NCI-H2171 treated with DMSO at 0.1 percent for 48 hours (cell line): ENCODE results near the gene CAMSAP1.

Experiments used
- DNase-seq: peaks from one replicate; lab custom pipeline; 2025; lab: John Stamatoyannopoulos, UW

CAMSAP1 gene

DNA sequence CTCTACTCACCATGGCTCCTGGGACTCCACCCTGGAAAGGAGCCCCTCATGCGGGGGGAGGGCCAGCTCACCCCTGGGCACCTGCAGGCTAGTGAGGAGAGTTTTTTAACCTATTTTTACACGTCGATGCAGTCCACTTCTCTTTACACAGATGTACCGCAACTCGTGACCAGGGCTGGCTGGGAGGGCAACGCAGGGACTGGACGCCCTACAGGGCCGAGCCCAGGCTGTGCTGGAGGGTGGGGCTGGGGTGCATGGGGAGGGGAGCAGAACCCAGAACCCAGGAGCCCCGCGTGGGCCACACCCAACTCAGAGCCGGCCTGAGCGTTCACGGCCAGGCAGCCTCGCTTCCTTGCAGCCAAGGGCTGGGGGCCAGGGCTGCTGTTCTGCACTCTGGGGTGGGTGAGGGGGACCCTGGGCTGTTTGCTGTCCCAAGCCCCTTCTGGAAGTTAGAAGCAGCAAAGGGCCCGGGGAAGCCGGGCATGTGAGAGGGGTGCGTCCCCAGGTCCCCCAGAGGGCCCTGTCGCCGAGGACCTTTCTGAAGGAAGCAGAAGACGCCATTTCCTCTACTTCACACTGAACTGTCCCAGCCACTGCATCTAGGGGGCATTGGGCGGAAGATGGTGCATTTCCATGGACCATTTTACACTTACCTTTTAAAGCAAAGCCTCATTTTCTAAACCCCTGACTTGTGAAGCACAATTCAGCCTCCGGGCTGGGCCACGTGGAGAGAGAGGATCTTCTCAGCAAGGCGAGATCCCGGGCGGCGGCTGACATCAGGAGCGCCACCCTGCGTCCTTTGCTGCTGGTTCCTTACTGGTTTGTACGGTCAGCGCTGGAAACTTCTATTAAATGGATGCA is 114.8 kb downstream of the CAMSAP1 start:
- DNase-seq, result no peak

DNA sequence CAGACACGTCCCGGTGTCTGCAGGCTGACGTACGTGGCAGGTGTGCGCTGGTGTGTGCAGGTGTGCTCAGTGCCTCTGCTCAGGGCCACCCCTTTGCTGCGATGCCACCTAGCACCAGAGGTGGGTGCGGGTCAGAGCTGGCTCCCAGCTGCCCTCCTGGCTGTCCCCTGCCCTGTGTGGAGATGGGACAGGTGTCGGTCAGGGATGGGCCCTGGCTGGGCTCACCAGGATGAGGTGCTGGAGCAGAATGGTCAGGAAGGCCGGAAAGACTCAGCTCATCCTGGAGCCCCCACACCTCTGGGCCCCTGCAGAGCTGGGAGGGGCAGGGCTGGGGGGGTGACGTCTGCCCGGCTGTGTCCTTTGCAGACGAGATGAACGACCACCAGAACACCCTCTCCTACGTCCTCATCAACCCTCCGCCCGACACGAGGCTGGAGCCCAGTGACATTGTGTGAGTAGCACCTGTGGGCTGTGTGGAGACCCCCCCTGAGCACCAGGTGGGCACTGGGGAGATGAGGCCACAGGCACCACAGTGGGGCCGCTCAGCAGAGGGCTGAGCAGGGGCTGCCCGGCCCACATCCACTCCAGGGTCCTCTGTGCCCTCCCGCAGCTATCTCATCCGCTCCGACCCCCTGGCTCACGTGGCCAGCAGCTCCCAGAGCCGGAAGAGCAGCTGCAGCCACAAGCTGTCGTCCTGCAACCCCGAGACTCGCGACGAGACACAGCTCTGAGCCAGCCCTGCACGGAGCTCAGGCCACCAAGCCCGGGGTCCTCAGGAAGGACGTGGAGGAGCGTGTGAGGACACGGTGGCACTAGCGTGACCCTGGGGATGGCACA is 115.7 kb downstream of the CAMSAP1 start:
- DNase-seq, result no peak

DNA sequence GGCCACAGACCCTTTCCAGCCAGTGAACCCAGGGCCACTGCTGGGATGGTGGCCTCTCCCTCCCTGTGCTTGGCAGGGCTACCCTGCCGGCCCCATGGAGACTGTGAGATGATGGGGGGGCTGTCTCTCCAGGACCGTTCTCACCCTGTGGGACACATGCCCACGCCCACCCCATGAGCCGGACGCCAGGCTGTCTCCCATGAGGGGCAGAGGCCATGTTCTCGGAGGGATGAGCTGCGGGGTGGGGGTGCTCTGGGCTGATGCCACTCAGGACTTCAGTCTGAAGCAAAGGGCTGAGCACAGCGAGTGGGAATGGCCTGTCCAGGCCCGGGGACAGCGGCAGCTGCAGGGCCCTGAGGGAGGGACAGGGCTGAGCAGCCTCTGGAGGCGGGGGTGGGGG is 116.5 kb downstream of the CAMSAP1 start:
- DNase-seq, result no peak

DNA sequence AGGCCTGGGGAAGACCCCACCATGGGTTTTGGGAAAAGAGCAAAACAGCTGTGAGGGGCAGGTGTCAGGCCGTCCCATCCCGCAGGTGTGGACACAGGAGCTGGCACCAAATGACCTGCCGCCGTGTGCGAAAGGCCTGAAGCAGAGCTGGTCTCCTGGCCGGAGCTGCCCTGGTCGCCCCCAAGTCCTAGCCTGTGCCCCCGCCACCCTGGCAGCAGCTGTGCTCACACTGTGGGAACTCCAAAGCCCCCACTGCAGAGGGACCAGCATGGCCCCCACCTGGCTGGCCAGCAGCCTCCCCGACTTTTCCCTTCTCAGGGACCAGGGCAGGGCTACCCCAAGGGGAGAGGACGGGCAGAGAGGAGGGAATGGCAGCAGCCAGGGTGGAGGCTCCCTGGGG is 117.0 kb downstream of the CAMSAP1 start:
- no peak for DNase-seq

DNA sequence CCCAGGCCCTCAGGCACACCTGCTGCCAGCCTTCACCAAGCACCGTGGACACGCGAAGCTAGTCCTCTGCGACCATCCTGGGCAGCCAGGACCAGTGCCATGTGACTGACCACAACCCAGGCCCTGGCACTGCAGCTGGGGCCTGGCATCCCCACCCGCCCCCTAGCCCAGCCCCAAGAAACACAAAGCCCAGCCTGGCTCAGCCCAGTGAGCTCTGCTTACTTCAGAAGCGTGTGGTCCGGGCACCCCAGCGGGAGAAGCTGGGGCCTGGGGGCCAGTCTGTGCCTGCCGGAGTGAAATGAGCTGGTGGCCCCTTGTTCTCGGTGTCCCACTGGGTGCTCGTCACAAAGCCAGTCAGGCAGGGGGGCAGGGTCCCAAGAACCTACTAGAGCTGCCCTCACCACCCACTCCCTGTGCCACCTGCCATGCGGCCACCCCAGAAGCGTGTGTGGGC is 117.5 kb downstream of the CAMSAP1 start:
- DNase-seq, result no peak

DNA sequence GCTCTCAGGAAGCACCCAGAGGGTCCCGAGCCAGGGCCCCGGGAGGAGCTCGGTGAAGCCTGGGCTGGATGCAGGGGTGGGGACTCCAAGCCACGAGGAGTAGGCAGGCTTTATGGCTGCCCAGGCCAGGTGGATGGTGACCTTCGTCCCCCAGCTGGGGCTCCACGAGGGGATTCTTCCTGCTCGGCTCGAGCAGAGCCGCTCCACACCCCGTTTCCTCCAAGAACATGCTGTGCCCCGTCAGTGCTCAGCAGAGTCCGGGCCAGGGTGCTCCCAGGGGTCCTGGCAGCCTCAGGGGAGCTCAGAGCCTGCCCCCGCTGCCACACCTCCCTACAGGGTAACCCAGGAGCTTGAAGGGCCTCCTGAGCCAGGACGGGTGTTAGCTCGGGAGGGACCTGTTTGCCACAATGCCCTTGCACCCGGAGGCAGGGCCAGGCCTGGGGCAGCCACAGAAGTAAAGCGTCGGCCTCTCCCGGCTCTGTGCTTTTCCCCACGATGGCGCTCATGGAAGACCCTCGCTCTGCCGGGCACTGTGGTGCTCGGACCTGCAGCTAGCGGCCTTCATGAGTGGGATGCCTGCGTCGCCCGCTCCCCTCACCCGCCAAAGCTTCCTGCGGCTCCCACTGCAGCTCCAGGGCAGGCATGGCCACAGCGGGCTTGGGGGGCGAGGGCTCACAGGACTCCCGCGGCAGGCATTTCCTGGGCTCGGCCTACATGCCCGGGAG is 118.6 kb downstream of the CAMSAP1 start:
- DNase-seq, result no peak

DNA sequence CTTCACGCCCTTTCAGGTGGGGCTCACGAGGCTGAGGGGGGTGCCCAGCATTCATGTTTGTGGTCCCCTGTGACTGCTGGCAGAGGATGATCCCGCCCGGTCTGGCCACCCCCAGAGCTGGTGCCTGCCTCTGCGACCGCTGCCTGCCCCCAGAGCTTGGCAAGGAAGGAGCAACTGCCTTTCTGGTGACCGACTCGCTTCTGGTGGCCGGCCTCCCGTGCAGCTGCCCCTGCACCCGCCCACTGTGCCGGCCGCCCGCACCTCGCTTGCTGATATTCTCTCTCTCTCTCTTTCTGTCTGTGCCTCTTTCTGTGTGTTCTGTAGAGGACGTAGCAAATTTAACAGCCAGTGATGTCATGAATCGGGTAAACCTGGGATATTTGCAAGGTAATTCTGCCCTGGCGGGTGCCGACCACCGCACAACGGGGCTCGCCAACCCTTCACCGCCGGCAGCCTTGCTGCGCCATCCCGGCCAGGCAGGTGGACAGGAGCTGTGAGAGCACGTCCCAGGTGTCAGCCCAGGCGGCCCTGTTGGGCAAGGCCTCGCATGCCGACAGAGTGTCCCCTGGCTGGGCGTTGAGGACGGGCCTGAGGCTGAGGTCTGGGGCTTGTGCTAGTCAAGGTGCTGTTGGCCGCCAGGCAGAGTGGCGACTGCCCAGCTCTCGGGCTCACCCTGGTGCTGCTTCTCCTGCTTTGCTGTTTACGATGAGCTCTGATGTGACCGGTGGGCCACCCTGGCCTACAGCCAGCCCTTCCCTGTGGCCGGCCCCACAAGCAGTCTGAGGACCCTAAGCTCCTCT is 119.4 kb downstream of the CAMSAP1 start:
- DNase-seq, result no peak

DNA sequence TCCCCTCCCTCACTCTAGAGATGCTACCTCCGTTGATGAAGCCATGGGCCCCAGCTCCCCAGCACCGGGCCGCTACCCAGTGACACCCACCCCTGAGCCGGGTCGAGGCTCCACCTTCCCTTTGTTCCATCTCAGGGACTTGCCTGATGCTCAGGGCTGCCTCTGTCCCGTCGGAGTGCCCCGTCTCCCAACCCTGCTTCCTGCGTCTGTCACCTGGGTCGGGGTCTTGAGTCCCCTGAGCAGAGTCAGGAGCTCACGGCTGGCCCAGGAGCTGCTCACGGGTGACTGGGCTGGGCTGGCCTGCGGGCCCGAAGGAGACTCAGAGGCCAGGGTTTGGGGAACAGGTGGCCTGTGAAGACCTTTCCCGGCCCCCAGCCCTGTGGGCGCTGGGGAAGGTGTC is 120.0 kb downstream of the CAMSAP1 start:
- no peak for DNase-seq

DNA sequence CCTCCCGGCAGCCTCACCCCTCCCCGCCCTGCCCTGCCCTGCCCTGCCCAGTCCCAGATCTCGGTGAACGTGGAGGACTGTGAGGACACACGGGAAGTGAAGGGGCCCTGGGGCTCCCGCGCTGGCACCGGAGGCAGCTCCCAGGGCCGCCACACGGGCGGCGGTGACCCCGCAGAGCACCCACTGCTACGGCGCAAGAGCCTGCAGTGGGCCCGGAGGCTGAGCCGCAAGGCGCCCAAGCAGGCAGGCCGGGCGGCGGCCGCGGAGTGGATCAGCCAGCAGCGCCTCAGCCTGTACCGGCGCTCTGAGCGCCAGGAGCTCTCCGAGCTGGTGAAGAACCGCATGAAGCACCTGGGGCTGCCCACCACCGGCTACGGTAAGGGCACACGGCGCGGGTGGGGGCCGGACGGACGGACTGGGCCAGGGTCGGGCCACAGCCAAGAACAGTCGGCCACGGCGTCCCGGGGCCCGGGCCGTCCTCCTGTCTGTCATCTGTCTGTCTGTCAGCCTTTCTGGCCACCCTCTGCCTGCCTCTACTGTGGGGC is 121.1 kb downstream of the CAMSAP1 start:
- DNase-seq, result no peak

DNA sequence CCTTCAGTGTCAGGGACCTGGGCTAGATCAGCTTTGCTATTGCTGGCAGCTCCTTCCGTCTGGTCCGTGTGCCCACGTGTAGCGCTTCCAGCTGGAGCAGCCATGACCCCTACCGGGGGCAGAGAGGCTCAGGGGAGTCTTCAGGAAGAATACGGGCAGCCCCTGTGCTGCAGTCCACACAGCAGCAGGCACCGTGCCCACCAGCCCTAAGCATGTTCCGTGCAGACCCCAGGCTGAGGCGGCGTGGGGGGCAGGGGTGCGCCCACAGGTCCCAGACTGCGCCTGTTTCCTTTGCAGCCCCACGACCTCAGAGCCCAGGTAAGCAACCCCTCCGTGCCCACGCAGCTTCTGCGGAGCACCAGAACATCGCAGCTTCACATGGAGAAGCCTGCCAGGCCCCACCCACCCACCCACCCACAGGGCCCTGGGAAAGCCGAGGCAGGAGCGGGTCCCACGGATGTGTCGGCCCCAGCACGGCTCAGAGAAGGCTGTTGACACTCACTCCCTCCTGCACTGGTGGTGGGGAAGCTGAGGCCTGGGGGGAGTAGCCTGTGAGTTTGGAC is 122.3 kb downstream of the CAMSAP1 start:
- no peak for DNase-seq

DNA sequence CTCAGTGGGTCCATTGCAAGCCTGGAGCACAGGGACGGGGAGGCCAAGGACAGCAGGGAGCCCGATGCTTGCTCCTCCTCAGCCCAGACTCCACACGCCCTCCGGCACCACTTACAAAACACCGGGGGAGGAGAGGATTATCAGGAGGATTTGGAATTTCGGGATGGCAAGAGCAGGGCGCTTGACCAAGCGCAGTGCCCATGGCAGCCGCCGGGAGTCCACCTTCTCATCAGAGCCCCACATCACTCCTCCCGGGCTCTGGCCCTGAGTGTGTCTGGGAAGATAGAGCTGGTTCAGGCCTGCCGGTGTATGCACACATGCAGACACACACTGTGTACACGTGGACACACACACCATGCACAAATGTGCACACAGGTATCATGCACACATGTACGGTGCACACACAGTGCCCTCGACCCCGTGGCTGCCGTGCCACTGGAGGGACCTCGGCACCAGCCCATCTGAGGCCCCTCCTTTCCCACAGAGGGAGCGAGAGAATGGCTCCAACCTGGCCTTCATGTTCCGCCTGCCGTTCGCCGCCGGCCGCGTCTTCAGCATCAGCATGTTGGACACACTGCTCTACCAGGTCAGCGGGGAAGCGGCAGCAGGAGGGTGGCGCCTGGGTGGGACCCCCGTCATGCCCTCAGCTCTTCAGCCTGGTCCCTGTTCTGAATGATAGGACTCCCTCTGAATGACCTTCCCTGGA is 123.7 kb downstream of the CAMSAP1 start:
- DNase-seq, result no peak

DNA sequence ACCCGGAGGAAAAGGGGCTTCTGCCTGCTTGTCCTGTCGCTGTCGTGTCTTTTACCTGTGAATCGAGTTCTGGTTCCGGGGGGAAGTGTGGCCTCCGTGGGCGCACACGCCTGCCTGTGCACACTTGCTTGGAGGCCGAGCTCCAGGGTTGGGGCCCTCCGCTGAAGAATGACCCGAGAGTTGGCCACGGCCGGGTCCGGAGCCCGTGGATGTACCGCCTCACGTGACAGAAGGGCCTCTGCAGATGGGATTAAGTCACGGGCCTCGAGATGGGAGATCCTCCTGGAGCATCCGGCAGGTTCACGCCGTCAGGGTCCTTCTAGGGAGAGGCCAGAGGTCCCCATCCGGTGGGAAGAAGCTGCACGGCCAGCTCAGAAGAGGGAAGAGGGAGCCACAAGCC is 124.4 kb downstream of the CAMSAP1 start:
- DNase-seq, result no peak

DNA sequence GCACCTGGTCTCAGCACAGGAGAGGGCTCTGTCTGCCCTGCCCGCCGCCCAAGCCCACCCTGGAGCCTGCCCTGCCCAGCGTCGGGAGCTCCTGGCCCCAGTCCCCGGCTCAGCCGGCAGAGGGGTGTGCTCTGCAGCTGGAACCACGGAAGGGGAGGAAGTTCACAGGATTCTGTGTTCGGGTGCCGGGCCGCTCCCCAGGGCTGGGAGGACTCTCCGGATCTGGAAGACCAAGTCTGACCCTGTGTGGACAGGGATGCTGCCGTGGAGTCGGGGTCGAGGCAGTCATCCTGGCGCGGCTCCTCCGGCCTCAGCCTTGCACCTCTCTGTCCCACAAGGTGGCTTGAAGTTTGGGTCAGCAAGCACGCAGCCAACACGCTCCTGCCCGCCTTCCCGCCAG is 126.7 kb downstream of the CAMSAP1 start:
- DNase-seq, result no peak

DNA sequence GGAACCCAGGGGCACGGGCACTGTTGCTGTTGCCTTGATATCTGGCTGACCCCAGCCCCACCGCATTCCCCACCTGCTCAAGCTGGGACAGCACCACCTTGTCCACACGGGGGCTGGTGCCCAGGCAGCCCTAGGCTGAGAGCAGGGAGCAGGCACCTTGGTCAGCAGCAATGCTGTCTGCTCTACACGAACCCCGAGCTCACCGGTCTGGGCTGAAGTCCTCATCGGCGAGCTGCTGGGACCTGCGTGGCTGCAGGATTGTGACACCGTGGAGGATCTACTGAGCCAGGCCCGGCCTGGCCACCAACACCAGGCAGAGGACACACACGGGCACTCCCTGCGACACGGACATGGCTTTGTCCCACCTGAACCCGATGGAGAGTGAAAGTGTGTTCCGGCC is 127.3 kb downstream of the CAMSAP1 start:
- DNase-seq, result no peak

DNA sequence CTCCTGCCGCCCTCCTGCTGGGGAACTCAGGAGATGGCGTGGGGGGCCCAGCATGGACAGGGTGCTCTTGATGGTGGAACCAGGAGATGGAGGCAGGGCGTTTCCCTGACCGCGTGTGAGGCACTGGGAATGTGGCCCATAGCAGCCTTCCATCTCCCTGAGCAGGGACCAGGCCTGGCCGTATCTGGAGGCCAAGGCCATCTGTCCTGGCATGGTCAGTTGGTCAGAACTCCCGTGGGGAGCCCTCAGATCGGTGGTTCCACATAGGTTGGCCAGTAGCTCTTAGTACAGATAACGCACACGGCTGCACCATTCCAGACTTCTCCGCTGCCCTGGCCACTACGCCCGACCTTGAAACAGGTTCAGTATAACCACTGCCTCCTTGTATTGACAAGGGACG is 127.8 kb downstream of the CAMSAP1 start:
- DNase-seq, result no peak

DNA sequence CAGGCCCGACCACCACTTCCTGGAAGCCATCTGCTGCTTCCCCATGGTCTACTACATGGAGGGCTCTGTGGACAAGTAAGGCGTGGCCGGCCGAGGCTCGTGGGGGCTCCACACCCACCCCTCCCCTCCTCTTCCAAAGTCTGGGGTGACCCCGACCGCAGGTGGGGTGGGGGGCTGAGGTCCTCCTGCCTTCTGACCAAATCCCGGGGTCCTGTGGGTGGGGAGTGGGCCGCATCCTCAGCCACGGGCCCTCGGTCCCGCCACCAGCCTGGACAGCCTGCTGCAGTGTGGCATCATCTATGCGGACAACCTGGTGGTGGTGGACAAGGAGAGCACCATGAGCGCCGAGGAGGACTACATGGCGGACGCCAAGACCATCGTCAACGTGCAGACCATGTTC is 128.9 kb downstream of the CAMSAP1 start:
- DNase-seq, result no peak

DNA sequence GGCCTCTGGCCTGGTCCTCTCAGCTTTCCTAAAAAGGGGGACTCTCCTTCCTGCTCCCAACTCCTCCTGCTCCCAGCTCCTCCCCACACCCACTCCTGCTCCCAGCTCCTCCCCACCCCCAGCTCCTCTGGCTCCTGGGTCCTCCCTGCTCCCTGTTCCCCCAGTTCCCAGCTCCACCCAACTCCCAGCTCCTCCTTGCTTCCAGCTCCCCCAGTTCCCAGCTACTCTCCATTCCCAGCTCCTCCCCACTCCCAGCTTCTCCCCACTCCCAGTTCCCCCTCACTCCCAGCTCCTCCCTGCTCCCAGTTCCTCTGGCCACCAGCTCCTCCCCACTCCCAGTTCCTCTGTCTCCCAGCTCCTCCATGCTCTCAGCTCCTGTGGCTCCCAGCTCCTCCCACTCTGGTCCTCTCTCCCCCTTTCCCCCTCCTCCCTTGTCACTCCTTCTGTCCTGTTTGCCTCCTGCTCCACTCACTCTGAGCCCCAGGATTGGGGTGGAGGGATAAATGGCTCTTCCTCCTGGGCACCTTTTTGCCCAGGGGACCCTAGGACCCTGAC is 129.6 kb downstream of the CAMSAP1 start:
- DNase-seq, result no peak

DNA sequence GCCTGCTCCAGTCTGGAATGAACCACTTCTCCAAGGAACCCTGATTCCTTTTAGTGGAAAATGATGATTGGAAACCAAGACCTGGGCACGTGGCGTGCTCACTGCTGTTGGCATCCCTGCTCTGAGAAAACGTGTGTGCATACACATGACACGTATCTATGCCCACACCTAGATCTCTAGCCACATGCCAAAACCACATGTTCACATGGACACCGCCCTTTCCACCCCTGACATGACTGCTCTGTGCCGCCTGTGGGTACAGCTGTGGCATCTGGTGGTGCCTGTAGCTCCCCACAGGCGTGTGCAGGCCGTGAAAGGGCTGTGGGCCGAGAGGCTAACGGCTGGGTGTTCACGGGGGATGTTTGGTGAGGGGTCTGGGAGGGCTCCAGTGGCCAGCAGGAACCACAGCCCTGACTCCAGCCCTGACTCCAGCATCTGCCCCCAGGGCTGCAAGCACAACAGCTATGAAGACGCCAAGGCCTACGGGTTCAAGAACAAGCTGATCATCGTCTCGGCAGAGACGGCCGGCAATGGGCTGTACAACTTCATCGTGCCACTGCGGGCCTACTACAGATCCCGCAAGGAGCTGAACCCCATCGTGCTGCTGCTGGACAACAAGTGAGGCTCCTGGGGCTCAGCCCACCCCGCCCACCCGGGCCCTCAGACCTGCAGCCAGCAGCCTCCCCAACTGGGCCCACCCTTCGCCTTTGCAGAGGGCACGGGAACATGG is 130.3 kb downstream of the CAMSAP1 start:
- DNase-seq, result no peak

DNA sequence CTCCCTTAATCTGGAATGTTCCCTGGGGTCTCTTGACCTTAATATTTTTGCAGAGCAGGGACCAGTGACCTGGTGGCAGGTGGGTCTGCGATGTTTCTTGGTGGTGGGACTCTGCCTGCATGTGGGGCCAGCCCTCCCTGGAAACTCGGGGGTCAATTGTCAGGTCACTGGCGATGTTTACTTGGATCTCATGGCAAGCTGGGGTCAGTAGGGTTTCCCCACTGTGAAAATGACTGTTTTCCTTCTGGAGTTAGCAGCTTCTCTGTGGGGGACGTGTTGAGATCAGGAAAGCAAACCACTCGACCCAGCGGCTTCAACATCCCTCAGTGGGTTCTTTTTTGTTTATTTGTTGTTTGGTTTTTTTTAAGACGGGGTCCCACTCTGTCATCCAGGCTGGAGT is 131.4 kb downstream of the CAMSAP1 start:
- no peak for DNase-seq
